ENCODE results near the gene TPPP3.

GRCh38 chr16:67417333-67418061, 24.2 kb upstream of the TPPP3 start:
- TF ChIP-seq SIN3A (IDR thresholded peaks at IDR 0.05; ENCODE audit: borderline replicate concordance, insufficient read depth, low read depth, low read length) (no peak), POLR2AphosphoS5 (IDR thresholded peaks at IDR 0.05; ENCODE audit: low read depth, low read length) (no peak)
- TF ChIP-seq, protein P1, sequence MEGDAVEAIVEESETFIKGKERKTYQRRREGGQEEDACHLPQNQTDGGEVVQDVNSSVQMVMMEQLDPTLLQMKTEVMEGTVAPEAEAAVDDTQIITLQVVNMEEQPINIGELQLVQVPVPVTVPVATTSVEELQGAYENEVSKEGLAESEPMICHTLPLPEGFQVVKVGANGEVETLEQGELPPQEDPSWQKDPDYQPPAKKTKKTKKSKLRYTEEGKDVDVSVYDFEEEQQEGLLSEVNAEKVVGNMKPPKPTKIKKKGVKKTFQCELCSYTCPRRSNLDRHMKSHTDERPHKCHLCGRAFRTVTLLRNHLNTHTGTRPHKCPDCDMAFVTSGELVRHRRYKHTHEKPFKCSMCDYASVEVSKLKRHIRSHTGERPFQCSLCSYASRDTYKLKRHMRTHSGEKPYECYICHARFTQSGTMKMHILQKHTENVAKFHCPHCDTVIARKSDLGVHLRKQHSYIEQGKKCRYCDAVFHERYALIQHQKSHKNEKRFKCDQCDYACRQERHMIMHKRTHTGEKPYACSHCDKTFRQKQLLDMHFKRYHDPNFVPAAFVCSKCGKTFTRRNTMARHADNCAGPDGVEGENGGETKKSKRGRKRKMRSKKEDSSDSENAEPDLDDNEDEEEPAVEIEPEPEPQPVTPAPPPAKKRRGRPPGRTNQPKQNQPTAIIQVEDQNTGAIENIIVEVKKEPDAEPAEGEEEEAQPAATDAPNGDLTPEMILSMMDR (IDR thresholded peaks at IDR 0.05), result no peak
